Sigmoid colon (tissue), 4 donors: ENCODE results near the gene RPS18.
"Not testable (repeated sequence)": the region's sequence is repeated elsewhere in the genome, so short reads cannot be mapped to it uniquely, and the experiment has no call there.

ENCODE experiments used
- CTCF ChIP-seq, 4 experiments: fragments of 450-650 bp in 3 of 4; fragments of 200-600 bp in 1 of 4; IDR thresholded peaks; one replicate each; pipeline ENCODE4 v1.5.1; 2016 to 2019; ENCODE audit warnings: antibody characterized with exemption in 4 of 4, mild to moderate bottlenecking in 3 of 4, moderate library complexity in 2 of 4
- EP300 ChIP-seq, 4 donors: sonication (generic); formaldehyde crosslinking; IDR thresholded peaks; one replicate each; pipeline ENCODE4 v1.6.1; 2017; ENCODE audit warnings: antibody characterized with exemption in 4 of 4
- POLR2A ChIP-seq, 2 donors: fragments of 450-650 bp; IDR thresholded peaks; one replicate each; pipeline ENCODE4 v1.6.1; 2016; ENCODE audit warnings: antibody characterized with exemption in 2 of 2, mild to moderate bottlenecking in 2 of 2, moderate library complexity in 2 of 2
- POLR2AphosphoS5 ChIP-seq, 4 donors: sonication (generic); formaldehyde crosslinking; IDR thresholded peaks; one replicate each; pipeline ENCODE4 v1.6.1; 2017; ENCODE audit warnings: antibody characterized with exemption in 4 of 4

- not testable (repeated sequence) for TF ChIP-seq CTCF, POLR2A, EP300, POLR2AphosphoS5 (IDR thresholded peaks at IDR 0.05)
Observed at GRCh38 chr6:33275795-33276580, 4.1 kb downstream of the RPS18 start.
